ENCODE results near the gene PLXNA4.

The PLXNA4 gene

GRCh38 chr7:132377703-132378584, 198.3 kb downstream of the PLXNA4 start:
- no peak for DNase-seq

GRCh38 chr7:132377015-132377414, 199.3 kb downstream of the PLXNA4 start:
- no peak for DNase-seq

- no peak for DNase-seq
Measured at GRCh38 chr7:132376361-132377013, 199.8 kb downstream of the PLXNA4 start.

- no peak for DNase-seq
Measured at GRCh38 chr7:132373879-132374278, 202.4 kb downstream of the PLXNA4 start.

GRCh38 chr7:132373041-132373440, 203.2 kb downstream of the PLXNA4 start:
- no peak for DNase-seq

- no peak for DNase-seq
Measured at GRCh38 chr7:132371948-132372347, 204.3 kb downstream of the PLXNA4 start.

GRCh38 chr7:132368246-132368900, 207.9 kb downstream of the PLXNA4 start:
- peak; percentile 56 for DNase-seq

GRCh38 chr7:132367795-132368194, 208.5 kb downstream of the PLXNA4 start:
- no peak for DNase-seq

GRCh38 chr7:132367004-132367403, 209.3 kb downstream of the PLXNA4 start:
- no peak for DNase-seq

- DNase-seq, result no peak
Measured at GRCh38 chr7:132364226-132364625, 212.0 kb downstream of the PLXNA4 start.

GRCh38 chr7:132362059-132362458, 214.2 kb downstream of the PLXNA4 start:
- no peak for DNase-seq

- no peak for DNase-seq
Measured at GRCh38 chr7:132361146-132361545, 215.1 kb downstream of the PLXNA4 start.

GRCh38 chr7:132359743-132360142, 216.5 kb downstream of the PLXNA4 start:
- no peak for DNase-seq

GRCh38 chr7:132355048-132355447, 221.2 kb downstream of the PLXNA4 start:
- no peak for DNase-seq

GRCh38 chr7:132354527-132354926, 221.7 kb downstream of the PLXNA4 start:
- no peak for DNase-seq

GRCh38 chr7:132353936-132354335, 222.3 kb downstream of the PLXNA4 start:
- DNase-seq, result no peak

GRCh38 chr7:132352800-132353199, 223.5 kb downstream of the PLXNA4 start:
- DNase-seq, result no peak

GRCh38 chr7:132351954-132352499, 224.2 kb downstream of the PLXNA4 start:
- DNase-seq, result no peak

- DNase-seq, result no peak
Measured at GRCh38 chr7:132350741-132351140, 225.5 kb downstream of the PLXNA4 start.

GRCh38 chr7:132349075-132349474, 227.2 kb downstream of the PLXNA4 start:
- DNase-seq, result no peak

GRCh38 chr7:132348341-132348740, 227.9 kb downstream of the PLXNA4 start:
- DNase-seq, result no peak

- DNase-seq, result no peak
Measured at GRCh38 chr7:132347858-132348257, 228.4 kb downstream of the PLXNA4 start.

- DNase-seq, result no peak
Measured at GRCh38 chr7:132347123-132347522, 229.1 kb downstream of the PLXNA4 start.
